ENCODE measurements around the gene HDAC4. TPM values are rescaled to one million over a fixed set of nuclear protein-coding genes. Genes with fewer than 3 reads are reported as not detected.

The HDAC4 gene
- total RNA-seq, 1 donor from 2014 or later = 44.7 TPM

DNA sequence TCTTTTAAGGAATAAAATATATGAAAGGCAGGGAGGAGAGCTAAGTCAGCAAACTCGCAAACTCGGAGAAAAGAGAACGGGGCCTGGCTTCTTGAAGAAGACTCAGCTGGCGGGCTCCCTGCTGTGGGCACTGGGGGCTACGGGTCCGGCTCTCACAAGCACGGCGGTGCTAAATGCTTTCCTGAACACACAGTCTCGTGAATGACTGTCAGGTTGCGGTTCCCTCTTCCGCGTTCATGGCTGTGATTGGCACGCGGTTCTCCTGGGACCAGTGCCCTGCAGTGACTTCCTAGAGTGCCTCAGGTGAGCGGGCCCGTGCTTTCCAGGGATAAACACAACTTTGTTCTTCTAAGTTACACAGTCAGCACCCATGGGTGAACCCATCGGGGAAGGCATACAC, 208.4 kb downstream of the HDAC4 start:
- no peaks in the 10 kb centered on the region for H3K4me1 Mint-ChIP-seq
- no peak overlapping the region for H3K4me3 Mint-ChIP-seq
- peaks cover 44% of the 10 kb centered on the region for H3K36me3 Mint-ChIP-seq (ENCODE audit: low read depth)
- no peak for DNase-seq
- no peaks in the 10 kb centered on the region for H3K27me3 Mint-ChIP-seq
- H3K9me3 Mint-ChIP-seq = no peaks in the 10 kb centered on the region
- intact Hi-C loops (cut with micrococcal nuclease) = no loop called here
- no peak overlapping the region for H3K27ac Mint-ChIP-seq

DNA sequence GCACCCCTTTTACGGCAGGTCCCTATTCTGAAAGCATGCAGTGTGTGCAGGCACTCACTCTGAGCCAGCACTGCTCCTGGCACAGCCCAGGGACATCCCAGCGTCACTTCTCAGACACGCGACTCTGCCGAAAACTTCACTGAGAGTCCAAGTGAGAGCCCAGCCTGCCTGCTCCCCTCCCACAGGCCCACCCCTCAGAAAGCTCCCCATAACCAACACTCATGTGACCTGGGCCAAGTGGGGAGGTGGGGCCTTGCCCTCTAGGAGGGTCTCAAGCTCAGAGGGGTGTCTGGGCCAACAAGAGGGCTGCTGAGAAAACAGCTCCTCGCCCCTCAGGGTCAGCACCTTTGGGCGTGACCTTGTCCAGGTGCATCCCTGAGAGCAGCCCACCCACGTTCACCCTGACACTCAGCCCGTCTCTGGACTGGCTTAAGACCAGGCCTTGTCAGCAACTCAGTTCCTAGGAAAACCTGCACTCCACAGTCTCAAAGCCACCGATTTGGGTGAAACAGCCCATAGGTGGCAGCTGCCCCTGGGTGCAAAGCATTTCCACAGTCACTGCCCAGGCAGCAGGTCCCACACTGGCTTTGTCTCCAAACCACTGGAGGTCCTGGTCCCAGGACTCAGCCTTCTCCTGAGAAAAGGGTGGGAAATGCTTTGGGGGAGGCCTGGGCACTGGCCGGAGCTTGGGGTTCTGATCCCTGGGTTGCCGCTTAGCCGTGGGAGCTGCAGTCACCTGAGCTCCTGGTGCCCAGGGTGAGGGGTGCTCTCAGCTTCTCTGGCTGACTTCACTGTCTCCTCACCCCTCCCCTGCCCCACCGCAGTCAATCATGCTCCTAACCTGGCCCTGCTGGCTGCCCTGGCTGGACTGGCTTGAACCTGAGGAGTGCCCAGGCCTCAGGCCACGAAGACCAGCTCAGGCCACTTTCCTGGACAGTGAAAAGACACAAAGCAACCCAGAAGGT, 209.6 kb downstream of the HDAC4 start:
- H3K36me3 Mint-ChIP-seq (ENCODE audit: low read depth) = peaks cover 45% of the 10 kb centered on the region
- intact Hi-C loops (cut with micrococcal nuclease) = no loop called here
- no peaks in the 10 kb centered on the region for H3K4me1 Mint-ChIP-seq
- H3K27me3 Mint-ChIP-seq = no peaks in the 10 kb centered on the region
- no peak overlapping the region for H3K4me3 Mint-ChIP-seq
- H3K9me3 Mint-ChIP-seq = no peaks in the 10 kb centered on the region
- no peak for DNase-seq
- H3K27ac Mint-ChIP-seq = no peak overlapping the region

- Mint-ChIP-seq H3K27ac (no peak overlapping the region), H3K4me1 (no peaks in the 10 kb centered on the region), H3K36me3 (ENCODE audit: low read depth) (peaks cover 47% of the 10 kb centered on the region), H3K9me3 (no peaks in the 10 kb centered on the region), H3K27me3 (no peaks in the 10 kb centered on the region), H3K4me3 (no peak overlapping the region)
- intact Hi-C loops (cut with micrococcal nuclease) = no loop called here
- no peak for DNase-seq
Observed at GRCh38 chr2:239190361-239190760, 210.5 kb downstream of the HDAC4 start.

- no peak overlapping the region for H3K4me3 Mint-ChIP-seq
- intact Hi-C loops (cut with micrococcal nuclease) = no loop called here
- no peak overlapping the region for H3K27ac Mint-ChIP-seq
- no peaks in the 10 kb centered on the region for H3K27me3 Mint-ChIP-seq
- peaks cover 47% of the 10 kb centered on the region for H3K36me3 Mint-ChIP-seq (ENCODE audit: low read depth)
- no peak for DNase-seq
- no peaks in the 10 kb centered on the region for H3K9me3 Mint-ChIP-seq
- no peaks in the 10 kb centered on the region for H3K4me1 Mint-ChIP-seq
Observed at GRCh38 chr2:239189711-239190131, 211.1 kb downstream of the HDAC4 start.

GRCh38 chr2:239188536-239188935, 212.3 kb downstream of the HDAC4 start:
- intact Hi-C loops (cut with micrococcal nuclease) = no loop called here
- Mint-ChIP-seq H3K9me3 (no peaks in the 10 kb centered on the region), H3K4me3 (no peak overlapping the region), H3K36me3 (ENCODE audit: low read depth) (peaks cover 49% of the 10 kb centered on the region), H3K27me3 (no peaks in the 10 kb centered on the region), H3K4me1 (no peaks in the 10 kb centered on the region), H3K27ac (no peak overlapping the region)
- DNase-seq = no peak

DNA sequence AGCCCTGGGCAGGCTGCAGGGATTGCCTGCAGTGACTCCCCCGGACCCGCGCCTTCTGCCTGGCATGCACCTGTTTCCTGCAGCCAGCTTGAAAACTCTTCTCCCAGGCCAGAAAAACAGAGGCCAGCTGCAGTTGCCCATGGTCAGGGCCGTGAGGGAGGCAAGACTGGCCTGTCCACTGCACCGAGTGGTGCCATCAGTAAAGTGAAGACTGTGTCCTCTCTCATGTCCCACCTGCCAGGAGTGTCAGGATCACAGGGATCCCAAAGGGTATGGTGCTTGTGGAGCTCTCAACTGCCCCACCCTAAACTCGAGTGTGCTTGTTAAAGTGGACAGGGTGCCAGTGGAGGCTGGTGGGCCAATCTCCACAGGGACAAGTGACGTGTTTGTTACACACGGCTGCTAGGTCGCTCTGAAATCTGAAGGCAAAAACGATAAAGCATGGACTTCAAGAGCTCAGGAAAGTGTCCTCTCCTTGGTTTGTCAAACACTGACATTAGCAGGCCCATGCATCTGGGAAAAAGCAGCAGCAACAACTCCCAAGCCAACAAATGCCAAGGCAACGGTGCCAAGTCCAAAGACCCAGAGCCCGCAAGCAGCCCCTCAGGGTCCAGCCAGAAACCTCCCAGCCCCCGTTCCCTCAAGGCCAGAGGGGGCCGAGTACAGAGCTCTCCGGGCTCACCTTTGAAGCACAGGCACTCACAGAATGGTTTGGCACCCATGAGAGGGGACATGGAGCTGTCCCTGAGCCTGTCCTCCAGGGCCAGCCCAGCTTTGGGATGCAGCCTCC, 213.2 kb downstream of the HDAC4 start:
- H3K4me1 Mint-ChIP-seq = peaks cover 1% of the 10 kb centered on the region
- no peak for DNase-seq
- H3K27ac Mint-ChIP-seq = no peak overlapping the region
- peaks cover 54% of the 10 kb centered on the region for H3K36me3 Mint-ChIP-seq (ENCODE audit: low read depth)
- intact Hi-C loops (cut with micrococcal nuclease) = no loop called here
- no peak overlapping the region for H3K4me3 Mint-ChIP-seq
- no peaks in the 10 kb centered on the region for H3K27me3 Mint-ChIP-seq
- H3K9me3 Mint-ChIP-seq = no peaks in the 10 kb centered on the region

DNA sequence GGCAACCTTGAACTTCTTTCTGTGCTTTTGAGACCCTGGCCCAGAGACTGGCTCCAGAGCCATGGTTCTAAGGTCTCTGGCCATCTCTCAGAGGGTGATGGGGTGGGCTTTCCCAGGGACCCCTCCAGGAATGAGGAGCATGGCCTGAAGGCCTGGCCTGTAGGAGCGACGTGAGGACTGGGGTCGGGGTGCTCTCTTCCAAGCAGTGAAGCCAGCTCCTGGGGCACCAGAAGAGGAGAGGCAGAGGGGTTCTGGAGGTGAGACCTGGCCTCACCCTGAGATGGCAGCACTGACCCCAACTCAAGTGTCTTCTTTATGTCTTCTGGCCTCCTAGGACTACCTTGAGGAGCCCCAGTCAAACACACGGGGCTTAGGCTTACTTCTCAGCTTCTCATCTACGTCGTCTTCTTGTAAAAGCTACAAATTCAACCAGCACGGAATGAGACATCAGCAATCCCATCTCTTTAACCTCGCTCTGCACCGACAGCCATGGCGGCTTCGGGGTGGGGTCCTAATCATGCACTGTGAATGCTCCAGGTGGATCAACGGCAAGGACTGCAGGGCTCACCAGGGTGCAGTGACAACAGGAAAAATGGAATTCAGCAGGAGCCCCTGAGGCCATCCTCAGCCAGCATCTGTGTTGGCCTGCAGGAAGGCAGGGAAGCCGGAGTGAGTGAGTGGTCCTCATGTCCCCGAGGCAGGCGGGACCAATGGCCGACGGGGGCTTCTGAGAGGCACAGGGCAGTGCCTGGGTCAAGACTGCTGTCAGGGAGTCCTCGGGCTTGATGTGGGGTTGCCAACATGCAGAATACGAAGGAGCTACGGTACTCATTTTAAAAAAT, 214.1 kb downstream of the HDAC4 start:
- Mint-ChIP-seq H3K27me3 (no peaks in the 10 kb centered on the region), H3K9me3 (no peaks in the 10 kb centered on the region), H3K4me3 (no peak overlapping the region), H3K4me1 (peaks cover 1% of the 10 kb centered on the region), H3K27ac (no peak overlapping the region), H3K36me3 (ENCODE audit: low read depth) (peaks cover 52% of the 10 kb centered on the region)
- intact Hi-C loops (cut with micrococcal nuclease) = no loop called here
- DNase-seq = no peak

DNA sequence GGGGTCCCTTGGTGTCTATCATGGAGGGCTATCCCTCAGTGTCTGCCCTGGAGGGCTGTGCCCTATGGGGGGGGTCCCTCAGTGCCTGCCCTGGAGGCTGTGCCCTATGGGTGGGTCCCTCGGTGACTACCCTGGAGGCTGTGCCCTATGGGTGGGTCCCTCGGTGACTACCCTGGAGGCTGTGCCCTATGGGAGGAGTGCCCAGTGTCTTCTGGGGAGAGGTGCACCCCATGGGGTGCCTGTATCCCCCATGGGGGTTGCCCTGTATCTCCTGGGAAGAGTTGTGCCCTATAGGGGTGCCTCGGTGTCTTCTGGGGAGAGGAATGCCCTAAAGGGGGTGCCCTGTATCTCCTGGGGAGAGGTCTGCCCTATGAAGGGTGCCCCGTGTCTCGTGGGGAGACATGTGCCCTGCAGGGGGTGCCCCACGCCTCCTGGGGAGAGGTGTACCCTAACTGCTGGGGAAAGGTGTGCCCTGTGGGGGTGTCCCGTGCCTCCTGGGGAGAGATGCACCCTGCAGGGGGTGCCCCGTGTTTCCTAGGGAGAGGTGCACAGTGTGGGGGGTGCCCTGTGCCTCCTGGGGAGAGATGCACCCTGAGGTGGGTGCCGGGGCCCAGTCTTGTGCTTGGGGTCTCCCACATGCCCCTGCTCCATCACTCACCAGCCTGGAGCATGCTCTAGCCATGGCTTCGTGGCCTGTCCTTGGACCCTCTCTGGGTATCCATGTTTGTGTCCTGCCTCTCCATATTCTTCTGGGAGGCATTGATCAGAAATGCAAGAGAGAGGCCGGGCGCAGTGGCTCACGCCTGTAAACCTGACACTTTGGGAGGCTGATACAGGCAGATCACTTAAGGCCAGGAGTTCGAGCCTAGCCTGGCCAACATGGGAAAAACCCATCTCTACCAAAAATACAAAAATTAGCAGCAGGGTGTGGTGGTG, 215.6 kb downstream of the HDAC4 start:
- DNase-seq = no peak
- H3K9me3 Mint-ChIP-seq = no peaks in the 10 kb centered on the region
- H3K27ac Mint-ChIP-seq = no peak overlapping the region

GRCh38 chr2:239184179-239184578, 216.6 kb downstream of the HDAC4 start:
- Mint-ChIP-seq H3K4me3 (no peak overlapping the region), H3K4me1 (peaks cover 1% of the 10 kb centered on the region), H3K27ac (no peak overlapping the region), H3K9me3 (no peaks in the 10 kb centered on the region), H3K27me3 (no peaks in the 10 kb centered on the region), H3K36me3 (ENCODE audit: low read depth) (peaks cover 51% of the 10 kb centered on the region)
- intact Hi-C loops (cut with micrococcal nuclease) = no loop called here
- no peak for DNase-seq

More for the DNA sequence above, 215.6 kb downstream of the HDAC4 start:
- intact Hi-C loops (cut with micrococcal nuclease) = no loop called here
- Mint-ChIP-seq H3K27me3 (no peaks in the 10 kb centered on the region), H3K4me1 (peaks cover 1% of the 10 kb centered on the region), H3K36me3 (ENCODE audit: low read depth) (peaks cover 49% of the 10 kb centered on the region), H3K4me3 (no peak overlapping the region)

DNA sequence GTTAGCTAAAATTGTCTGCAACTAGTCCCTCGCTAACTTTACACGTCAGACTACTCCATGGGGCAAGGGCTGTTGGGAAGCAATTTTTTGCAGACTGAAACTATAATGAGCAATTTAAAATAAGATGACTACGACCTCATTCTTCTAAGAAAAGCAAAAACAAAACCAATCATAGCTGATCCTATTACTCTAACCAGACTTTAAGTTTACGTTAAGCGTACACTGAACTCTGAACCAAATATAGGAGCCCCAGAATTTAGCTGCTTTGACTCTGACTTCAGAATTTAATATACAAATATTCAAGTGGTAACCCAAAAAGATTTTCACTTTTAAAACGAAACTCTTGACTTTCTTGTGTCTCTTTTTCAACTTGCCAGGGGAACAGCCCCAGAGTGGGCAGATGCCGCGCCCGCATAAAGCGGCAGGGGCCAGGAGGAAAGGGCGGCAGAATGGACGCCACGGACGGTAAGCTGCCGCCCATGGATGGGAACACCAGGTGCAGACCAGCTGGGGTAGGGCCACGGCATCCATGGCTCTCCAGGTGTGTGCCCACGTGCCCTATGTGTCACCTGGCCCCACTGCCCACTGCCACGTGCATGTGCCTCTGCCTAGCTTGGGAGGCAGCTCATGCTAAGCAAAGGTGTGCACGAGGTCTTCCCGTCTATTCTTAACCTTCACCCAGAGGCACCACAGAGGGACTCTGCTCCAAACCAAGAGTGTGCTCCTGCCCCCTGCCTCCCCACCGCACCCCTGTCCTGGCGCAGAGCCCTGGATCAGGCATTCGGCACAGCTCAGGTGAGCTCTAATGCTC, 217.6 kb downstream of the HDAC4 start:
- H3K4me3 Mint-ChIP-seq = no peak overlapping the region
- no peaks in the 10 kb centered on the region for H3K9me3 Mint-ChIP-seq
- DNase-seq = no peak
- intact Hi-C loops (cut with micrococcal nuclease) = no loop called here
- no peak overlapping the region for H3K27ac Mint-ChIP-seq
- peaks cover 55% of the 10 kb centered on the region for H3K36me3 Mint-ChIP-seq (ENCODE audit: low read depth)
- no peaks in the 10 kb centered on the region for H3K27me3 Mint-ChIP-seq
- peaks cover 1% of the 10 kb centered on the region for H3K4me1 Mint-ChIP-seq

- Mint-ChIP-seq H3K4me3 (no peak overlapping the region), H3K9me3 (no peaks in the 10 kb centered on the region), H3K27ac (no peak overlapping the region), H3K4me1 (peaks cover 1% of the 10 kb centered on the region), H3K27me3 (no peaks in the 10 kb centered on the region), H3K36me3 (ENCODE audit: low read depth) (peaks cover 57% of the 10 kb centered on the region)
- no peak for DNase-seq
- intact Hi-C loops (cut with micrococcal nuclease) = no loop called here
Observed at GRCh38 chr2:239181903-239182581, 218.8 kb downstream of the HDAC4 start.
